Lower lobe of right lung (tissue), 2 donors: ENCODE data around the gene SLC25A15. TPM values are rescaled to one million over a fixed set of nuclear protein-coding genes. Genes with fewer than 3 reads are reported as not detected.

Experiments
- ATAC-seq, 2 donors: fragments of 200-7000 bp; cut with Tn5 transposase; one replicate each; pipeline ENCODE4 v1.9.1; 2020 to 2022; ENCODE audit warnings: mild to moderate bottlenecking in 2 of 2, moderate library complexity in 2 of 2
- DNase-seq: peaks from one replicate; pipeline ENCODE4 v3.0.0-alpha.2; 2020
- H3K27ac ChIP-seq: fragments of 200-600 bp; one replicate; pipeline ENCODE4 v1.8.0; 2022
- H3K27me3 ChIP-seq: fragments of 200-600 bp; one replicate; pipeline ENCODE4 v1.8.0; 2022; ENCODE audit warnings: low read depth
- H3K36me3 ChIP-seq: fragments of 200-600 bp; one replicate; pipeline ENCODE4 v1.8.0; 2022; ENCODE audit warnings: mild to moderate bottlenecking
- H3K4me1 ChIP-seq: fragments of 200-600 bp; one replicate; pipeline ENCODE4 v1.8.0; 2022
- H3K4me3 ChIP-seq: fragments of 200-600 bp; one replicate; pipeline ENCODE4 v1.8.0; 2022; ENCODE audit warnings: mild to moderate bottlenecking
- H3K9me3 ChIP-seq: fragments of 200-600 bp; one replicate; pipeline ENCODE4 v1.8.0; 2022
- CTCF ChIP-seq: fragments of 200-600 bp; IDR thresholded peaks from one replicate; pipeline ENCODE4 v1.8.0; 2022; ENCODE audit warnings: antibody characterized with exemption, mild to moderate bottlenecking
- intact Hi-C: fragments of 100-400 bp; cut with DNase I; formaldehyde crosslinking; loops from one replicate; pipeline ENCODE4 v1.11.0; 2022
- total RNA-seq: library from RNA; stranded (reverse); fragmentation: NEBNext Ultra II Directional; extraction: Animal tissue kit (Norgen Biotek cat#: 25700); gene quantifications from one replicate; pipeline ENCODE4 v1.2.1, GENCODE V29; 2021
- donor health status: DM: no; HTN: yes; CAD: no; lungs with severe emphysema.

Gene SLC25A15
- total RNA-seq, 1 donor from 2014 or later: 3.3 TPM

GRCh38 chr13:40798380-40798779 lies 9.0 kb downstream of the SLC25A15 start:
- intact Hi-C loops: no loop called here

GRCh38 chr13:40799508-40799907 lies 10.1 kb downstream of the SLC25A15 start:
- intact Hi-C loops: no loop called here
- ATAC-seq: no peak
- Histone ChIP-seq H3K36me3 (peaks cover 18% of the 10 kb centered on the region), H3K4me3 (no peak overlapping the region), H3K27ac (no peak overlapping the region), H3K4me1 (no peaks in the 10 kb centered on the region), H3K27me3 (no peaks in the 10 kb centered on the region), H3K9me3 (no peaks in the 10 kb centered on the region)
- no peak for TF ChIP-seq CTCF
- DNase-seq: no peak

More at GRCh38 chr13:40798380-40798779, 9.0 kb downstream of the SLC25A15 start:
- Histone ChIP-seq H3K9me3 (no peaks in the 10 kb centered on the region), H3K36me3 (peaks cover 18% of the 10 kb centered on the region), H3K4me3 (no peak overlapping the region), H3K27me3 (no peaks in the 10 kb centered on the region), H3K4me1 (no peaks in the 10 kb centered on the region), H3K27ac (peak overlapping the region; percentile 56)
- no peak for DNase-seq
- TF ChIP-seq CTCF: no peak
- ATAC-seq: peak; percentile 75 to 78

- no peaks in the 10 kb centered on the region for H3K9me3 ChIP-seq
- no peak overlapping the region for H3K4me3 ChIP-seq
- TF ChIP-seq CTCF: no peak
- no peak overlapping the region for H3K27ac ChIP-seq
- no peaks in the 10 kb centered on the region for H3K27me3 ChIP-seq
- ATAC-seq: no peak
- intact Hi-C loops: no loop called here
- no peaks in the 10 kb centered on the region for H3K4me1 ChIP-seq
- DNase-seq: no peak
- H3K36me3 ChIP-seq: peaks cover 26% of the 10 kb centered on the region
These were observed 11.1 kb downstream of the SLC25A15 start for GRCh38 chr13:40800559-40800958.

GRCh38 chr13:40801255-40802217 lies 12.1 kb downstream of the SLC25A15 start:
- ATAC-seq: no peak

GRCh38 chr13:40803316-40803715 lies 13.9 kb downstream of the SLC25A15 start:
- ATAC-seq (no peak), DNase-seq (no peak)
- Histone ChIP-seq H3K27me3 (no peaks in the 10 kb centered on the region), H3K4me1 (no peaks in the 10 kb centered on the region), H3K9me3 (no peaks in the 10 kb centered on the region), H3K4me3 (no peak overlapping the region), H3K36me3 (peaks cover 35% of the 10 kb centered on the region), H3K27ac (no peak overlapping the region)
- intact Hi-C loops: no loop called here
- no peak for TF ChIP-seq CTCF

More at GRCh38 chr13:40801255-40802217, 12.1 kb downstream of the SLC25A15 start:
- no peak overlapping the region for H3K4me3 ChIP-seq
- DNase-seq: no peak
- no peaks in the 10 kb centered on the region for H3K9me3 ChIP-seq
- H3K36me3 ChIP-seq: peaks cover 34% of the 10 kb centered on the region
- no peaks in the 10 kb centered on the region for H3K27me3 ChIP-seq
- intact Hi-C loops: no loop called here
- TF ChIP-seq CTCF: no peak
- H3K4me1 ChIP-seq: no peaks in the 10 kb centered on the region
- no peak overlapping the region for H3K27ac ChIP-seq
